Activated CD4-positive, alpha-beta T cell treated with anti-CD3 and anti-CD28 coated beads, Interleukin-2, amount 50 U/mL, for 24 hours (primary cell): Measurements from ENCODE around the gene SDHB.

Source experiments
- DNase-seq, 2 donors: peaks; one replicate each; pipeline ENCODE4 v3.0.0-alpha.2; 2020; ENCODE audit warnings: low read depth in 1 of 2, low spot score in 1 of 2

The SDHB gene

DNA sequence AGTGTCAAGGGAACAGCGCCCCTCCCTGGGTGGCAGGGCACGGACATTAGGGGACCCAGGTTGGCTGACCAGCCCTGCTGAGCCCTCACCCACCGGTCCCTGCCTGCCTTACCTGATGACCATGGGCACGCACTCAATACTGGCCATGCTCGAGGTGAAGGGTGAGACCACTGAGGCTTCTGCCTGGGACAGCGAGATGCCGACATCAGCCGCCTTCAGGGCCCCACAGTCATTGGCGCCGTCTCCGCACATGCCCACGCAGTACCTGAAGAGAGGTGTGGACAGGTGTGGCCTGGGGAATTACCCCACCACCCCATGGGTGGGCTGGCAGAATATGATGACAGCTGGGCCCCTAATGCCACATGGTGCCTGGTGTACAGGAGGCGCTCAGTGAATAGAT is 65.6 kb downstream of the SDHB start:
- DNase-seq: no peak

DNA sequence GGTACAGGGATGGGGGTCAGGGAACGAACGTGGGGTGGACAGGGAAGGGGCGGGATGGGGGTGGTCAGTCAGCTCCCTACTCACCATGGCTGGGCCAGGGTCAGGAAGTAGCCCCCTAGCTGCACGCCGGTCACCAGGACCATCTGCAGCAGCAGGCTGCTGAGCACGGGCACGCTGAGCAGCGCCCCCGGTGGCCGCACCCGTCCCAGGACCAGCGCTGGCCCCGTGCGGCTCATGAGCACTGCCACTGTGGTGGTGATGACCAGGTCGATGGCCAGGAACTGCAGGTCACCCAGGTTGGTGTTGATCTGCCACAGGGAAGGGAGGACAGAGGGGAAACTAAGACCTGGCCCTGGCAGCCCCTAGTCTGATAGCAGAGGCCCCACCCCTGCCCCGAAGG is 66.9 kb downstream of the SDHB start:
- no peak for DNase-seq

DNA sequence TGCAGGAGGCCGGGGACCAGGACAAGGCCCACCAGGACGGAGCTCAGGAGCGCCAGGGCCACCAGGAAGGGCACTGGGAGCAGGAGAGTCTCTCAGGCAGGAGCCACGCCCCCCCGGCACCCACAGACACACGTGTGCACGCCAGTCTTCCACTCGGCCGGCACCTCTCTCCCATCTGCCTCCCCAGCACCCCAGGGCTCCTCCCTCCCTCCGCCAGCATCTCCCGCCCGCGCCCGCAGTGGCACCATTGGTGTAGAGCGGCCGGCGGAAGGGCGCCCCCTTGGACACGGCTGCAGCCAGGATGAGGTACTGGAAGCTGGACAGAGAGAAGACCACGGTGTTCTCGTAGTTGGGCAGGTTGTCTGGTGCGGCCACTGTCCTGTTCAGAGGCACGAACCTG is 67.3 kb downstream of the SDHB start:
- DNase-seq: no peak

DNA sequence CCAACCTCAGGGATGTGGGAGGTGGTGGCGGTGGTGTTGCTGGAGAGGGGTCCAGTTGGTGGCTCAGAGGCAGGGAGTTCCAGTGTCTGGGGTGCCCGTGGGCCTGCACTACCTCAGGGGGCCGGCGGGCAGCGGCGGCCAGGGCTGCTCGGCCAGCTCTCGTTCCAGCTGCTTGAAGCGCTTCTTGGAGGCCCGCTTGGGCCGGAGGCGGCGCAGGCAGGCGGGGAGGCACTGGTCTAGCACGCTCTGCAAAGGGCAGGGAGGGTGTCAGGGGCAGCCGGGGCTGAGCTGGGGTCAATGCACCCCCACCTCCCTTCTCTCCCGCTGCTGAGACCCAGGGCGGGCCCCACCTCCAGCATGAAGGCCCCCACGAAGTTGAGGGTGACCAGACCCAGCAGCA is 67.7 kb downstream of the SDHB start:
- DNase-seq: no peak

DNA sequence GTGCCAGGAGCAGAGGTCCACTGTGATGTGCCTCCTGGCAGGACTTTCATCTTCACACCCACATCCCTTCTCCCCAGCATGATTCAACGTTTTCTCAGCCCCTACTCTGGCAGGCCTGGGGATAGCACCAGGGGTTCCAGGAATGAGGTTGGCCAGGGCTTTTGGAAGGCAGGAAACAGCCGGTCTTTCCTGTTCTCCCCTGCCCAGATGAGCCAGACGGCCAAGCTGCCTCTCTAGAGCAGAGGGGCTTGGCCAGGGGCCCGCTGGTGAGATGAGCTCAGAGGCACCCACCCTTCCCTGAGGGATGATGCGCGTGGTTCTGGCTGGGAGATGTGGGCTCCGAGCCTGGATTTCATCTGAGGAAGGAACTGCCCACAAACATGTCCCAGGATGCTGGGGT is 69.1 kb downstream of the SDHB start:
- DNase-seq: no peak

DNA sequence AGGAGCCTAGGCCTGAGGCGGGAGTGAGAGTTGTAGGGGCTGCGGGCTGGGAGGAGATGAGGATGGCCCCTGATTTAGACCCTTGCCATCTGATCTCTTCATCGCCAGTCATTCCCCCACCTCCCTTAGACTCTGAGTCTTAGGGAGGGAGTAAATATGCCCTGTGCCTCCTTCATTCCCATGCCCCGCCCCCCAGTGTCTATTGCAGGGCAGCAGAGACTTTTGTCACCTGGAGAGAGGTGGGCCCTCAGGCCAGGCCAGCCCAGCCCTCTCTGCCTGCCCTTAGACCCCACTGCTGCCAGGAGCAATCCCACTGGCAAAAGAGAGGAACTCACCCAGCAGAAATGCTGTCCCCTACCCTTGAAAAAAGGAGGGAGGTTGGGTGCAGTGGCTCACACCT is 70.2 kb downstream of the SDHB start:
- no peak for DNase-seq

DNA sequence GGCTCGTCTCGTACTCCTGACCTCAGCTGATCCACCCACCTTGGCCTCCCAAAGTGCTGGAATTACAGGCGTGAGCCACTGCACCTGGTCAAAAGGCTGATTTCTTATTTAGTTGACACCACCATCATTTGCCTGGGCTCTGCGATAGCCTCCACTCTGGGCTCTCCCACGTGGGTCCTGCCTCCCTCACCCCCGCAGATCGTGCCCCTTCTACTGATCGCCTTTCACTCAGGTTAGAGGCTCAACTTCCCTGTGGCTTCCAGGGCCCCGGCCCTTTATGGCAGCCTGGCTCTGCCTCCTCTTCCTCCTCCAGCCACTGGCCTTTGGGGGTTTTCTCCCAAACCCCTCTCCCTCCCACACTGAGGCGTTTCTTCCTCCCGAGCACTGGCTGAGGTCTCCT is 70.9 kb downstream of the SDHB start:
- no peak for DNase-seq

DNA sequence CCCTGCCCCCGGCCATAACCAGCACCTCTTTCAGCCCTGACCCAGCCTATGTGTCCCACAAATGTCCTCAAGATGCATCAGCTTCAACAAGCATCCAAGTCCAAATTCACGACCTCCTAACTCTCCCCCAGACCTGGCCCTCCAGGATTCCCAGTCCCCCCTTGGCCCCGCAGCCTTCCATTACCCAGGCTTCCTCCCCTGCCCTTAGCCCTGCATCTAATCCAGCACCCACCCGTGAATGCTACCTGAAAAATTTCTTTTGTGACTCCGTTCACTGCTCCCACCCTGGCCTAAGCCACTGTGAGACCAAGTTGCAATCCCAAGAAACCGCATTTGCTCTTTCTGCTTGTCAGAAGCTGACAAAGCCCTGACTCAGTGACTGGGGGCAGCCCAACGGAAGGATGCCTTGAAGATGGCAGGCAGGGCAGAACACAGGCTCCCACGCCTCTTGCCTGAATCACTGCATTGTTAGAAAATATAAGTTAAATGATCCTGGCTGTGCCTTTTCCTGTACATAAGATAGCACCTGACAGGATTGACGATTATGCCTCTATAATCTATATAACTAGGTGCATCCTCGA is 72.5 kb downstream of the SDHB start:
- no peak for DNase-seq

DNA sequence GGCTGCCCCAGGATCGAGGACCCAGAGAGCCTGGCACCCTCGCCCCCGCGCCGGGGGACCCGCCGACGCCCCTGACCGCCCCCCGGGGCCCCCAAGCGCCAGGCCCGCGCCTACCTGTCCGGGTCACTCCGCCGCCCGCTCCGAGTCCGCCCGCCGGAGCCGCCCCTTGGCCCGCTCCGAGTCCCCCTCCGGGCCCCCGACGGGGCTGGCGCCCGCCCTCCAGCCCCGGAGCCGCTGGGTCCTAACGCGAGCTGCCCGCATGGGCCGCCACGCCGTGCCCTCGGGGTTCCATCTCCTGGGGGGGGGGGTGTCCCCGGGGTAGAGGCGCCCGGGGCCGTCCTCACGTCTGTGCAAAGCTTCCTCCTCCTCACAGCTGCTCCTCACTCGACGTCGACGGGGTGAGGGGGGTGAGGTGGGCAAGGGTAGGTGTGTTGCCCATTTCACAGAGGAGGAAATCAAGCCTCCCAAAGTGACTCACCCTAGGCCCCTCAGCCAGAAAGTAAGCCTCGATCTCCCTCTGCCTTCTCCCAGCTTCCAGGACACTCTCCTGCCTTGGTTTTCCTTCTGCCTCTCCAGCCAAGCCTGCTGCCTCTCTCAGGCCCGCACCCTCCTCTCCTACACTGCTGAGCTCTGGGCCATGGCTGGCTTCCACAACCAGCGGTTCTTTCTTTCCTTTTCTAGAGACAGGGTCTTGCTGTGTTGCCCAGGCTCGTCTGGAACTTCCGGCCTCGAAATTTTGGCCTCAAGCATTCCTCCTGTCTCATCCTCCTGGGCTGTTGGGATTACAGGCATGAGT is 73.2 kb downstream of the SDHB start, which contains the start of gene MFAP2:
Gene MFAP2 (minus strand): TSS at position 148 of the 796 bp plus-strand sequence. CDS start 2,347 bp downstream, outside the sequence.
- DNase-seq: no peak

DNA sequence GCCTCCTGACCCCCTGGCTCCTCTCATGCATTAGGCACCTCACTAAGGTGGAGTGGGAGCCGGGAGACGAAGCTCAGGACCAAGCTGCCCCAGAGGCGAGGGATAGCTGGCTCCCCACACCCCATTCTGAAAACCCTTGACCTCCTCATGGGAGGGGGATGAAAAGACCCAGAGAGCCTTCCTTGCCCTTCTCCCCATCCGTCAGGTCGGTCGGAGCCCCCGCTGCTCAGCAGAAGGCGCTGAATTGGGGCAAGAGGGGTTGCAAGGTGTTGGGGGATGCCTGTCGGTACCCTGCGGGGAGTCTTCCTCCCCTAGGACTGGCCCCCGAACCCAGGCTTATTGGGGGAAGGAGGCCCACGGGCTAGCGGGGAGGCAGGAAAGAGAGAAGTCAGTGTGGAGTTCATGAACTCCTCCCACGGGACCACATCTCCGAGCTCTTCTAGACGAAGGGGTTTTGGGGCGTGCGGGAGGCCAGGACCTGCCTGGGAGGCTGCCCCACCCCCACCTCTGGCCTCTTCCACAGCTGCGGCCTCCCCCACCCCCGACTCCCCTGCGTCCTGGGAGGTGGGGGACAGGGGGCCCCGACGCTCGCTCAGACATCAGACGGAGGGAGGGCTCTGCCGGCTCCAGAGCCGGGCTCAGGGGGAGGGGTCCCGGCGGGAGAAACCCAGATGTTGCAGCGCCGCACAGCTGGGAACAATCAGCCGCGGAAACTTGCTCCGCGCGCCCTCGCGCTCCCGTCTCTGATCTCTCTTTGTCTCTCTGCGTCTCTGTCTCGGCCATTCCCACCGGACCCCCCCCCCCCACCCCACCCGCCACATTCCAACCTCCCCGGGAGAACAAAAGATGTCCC is 74.1 kb downstream of the SDHB start:
- DNase-seq: no peak

DNA sequence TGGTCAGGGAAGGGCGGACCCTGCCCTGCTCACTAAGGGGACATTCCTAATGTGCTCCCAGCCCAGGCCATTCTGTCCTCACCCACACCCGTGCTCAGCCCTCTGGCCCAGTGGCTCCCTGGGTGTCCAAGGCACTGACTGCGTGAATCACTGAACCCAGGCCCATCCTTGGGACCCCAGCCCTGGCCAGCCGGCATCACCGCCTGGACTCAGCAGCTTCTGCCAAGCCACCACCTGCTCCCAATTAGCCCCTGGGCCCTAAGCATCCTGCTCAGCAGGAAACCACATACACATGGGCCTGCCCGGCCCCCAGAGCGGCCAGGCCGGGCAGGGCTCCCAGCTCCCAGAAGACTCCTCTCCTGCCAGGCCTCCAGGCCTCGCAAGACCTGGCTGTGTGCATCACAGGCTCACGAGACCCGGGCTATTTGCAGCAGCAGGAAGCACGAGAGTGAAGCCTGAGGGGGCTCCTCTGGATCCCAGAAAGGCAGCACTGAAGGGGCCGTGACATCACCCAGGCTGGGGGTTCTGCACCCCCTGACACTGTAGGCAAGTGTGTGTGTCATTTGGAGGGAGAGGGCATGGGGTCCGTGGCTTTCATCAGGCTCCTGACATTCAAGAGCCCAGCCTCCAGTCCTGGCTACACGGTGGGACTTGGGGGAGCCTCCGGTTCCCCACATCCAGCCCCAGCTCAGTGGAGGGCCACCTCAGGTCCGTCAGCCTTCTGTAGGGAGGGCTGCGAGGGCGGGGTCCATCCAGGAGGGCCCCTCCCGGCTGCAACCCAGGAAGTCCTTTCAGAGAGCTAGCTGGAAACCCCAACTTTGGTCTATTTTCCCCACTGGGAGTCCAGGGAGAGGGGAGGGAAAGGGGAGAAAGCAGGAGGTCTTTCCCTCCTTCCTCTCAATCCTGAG is 75.0 kb downstream of the SDHB start:
- DNase-seq: no peak

DNA sequence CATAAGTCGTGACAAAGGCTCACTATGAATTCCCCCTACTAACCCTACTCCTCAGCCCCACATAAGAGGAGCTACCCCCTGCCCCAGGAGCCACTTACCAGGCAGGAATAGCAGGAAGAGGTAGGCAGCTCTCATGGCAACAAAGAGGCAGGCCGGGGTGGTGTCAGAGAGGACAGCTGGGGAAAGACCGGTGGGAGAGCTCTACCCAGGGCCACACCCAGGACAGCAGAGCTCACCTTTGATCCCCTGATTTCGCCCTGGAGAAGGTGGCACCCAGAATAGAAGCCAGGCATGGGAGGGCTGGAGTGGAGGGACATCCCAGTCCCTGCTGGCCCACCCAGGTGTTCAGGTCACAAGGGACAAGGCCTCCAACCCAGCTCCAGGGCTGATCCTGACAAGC is 75.7 kb downstream of the SDHB start:
- no peak for DNase-seq

DNA sequence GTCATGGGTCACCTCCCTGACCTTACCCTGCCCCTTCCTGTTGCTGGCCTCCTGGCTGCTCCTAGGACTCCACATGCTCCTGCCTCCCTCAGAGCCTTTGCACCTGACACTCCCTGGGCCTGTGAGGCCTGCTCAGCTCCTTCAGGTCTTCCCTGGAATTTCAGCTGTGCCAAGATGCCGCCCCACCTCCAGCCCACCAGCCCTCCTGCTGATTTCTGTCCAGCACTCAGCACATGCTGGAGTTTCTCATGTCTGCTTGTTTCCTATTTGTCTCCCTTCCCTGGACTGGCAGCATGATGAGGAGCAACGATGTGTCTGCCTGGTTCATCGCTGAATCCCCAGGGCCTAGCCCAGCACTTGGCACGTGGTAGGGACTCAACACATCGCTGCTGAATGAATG is 76.5 kb downstream of the SDHB start:
- no peak for DNase-seq

DNA sequence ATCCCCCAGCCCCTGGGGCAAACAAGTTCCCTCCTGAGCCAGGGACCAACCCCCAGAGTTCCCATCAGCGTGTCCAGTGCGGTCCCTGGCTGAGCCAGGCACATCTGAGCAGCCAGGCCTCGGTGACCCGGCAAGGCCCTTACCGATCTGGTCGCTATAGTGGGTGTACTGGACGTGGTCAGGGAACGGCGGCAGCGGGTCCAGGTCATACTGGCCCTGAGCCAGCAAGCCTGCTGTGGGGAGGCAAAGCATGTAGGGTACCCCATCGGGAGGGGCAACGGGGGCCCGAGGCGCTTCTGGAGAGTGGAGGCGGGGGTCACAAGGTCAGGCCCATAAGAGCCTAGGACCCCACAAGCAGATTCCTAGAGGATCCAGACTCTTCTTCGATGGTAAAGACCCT is 76.9 kb downstream of the SDHB start:
- no peak for DNase-seq

DNA sequence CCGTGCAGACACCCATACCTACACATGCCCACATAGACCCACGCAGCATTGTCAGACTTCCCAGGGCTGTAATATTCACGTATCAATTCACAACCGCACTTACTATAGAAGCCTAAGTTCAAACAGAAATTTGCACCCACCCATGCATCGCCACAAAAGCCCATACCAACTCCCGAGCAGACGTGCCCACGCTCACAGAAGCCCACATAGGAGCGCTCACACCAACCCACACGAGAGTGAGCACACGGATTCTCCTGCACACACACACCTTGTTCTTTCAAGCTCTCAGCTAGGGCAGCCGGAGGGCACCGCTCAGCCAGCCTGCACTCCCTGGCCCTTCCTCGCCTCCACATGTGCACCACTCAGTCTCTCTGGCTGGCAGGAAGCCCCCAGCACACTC is 78.0 kb downstream of the SDHB start:
- DNase-seq: no peak

DNA sequence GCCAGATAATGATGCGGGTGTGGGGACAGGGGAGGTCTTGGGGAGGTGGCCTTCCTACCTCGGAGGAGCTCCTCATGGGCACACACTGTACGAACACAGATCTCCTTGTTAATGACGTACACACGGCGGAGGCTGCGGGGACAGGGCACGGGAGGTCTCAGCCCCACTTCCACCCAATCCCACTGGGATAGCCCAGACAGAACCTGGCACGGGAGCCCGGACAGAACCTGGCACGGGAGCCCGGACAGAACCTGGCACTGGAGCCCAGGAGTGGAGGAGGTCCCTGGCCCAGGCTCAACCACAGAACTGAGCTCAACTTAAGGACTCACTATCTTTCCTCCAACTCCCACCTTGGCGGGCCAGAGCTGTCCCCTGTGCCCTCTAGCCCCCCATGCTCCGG is 78.6 kb downstream of the SDHB start:
- DNase-seq: no peak

DNA sequence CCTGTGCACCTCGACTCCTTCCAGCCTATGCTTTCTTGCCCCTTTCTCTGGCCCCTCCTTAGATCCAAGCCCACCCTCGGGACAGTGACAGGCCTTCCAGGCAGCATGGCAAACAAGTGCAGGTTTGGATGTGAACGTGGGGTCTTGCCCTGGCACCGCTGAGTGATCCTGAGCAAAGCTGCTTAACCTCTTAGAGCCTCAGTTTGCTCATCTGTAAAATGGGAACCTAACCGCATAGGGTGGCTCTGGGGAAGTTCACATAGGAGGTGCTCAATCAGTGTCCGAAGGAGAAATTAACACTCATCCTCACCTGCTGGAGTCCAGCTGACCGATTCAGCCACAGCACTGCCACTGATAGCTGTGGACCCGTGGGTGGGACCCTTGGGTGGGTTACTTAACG is 80.6 kb downstream of the SDHB start:
- DNase-seq: no peak

DNA sequence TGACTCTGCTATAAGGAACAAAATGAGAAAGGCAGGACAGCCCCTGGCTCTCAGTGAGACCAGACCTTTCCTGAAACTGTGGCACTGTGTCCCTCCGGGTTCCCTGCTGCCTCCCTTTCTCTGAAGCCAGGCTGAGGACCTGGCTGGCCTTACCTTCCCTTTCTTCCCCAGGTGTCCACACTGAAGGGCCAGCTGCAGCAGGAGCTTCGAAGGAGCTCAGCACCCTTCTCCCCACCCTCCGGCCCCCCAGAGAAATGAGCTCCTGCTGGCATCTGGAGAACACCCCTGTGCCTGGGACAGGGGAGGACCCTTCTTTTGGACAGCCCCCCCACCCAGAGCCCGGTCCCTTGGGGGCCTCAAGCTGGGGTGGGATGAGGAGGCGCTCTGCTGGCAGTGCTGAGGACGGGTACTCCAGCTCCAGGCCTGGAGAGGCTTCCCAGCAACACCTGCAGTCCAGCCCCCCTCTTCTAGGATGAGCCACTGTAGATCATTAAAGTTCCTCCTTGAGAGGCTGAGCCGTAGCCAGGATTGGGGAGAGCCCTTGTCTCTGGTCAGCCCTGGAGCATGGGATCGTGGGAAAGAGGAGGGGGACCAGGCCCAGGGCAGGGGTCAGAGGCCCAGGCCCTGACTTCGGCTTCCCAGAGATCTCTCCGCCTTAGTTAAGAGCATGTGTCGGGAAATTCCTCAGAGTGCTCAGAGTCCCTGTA is 81.5 kb downstream of the SDHB start:
- DNase-seq: no peak

DNA sequence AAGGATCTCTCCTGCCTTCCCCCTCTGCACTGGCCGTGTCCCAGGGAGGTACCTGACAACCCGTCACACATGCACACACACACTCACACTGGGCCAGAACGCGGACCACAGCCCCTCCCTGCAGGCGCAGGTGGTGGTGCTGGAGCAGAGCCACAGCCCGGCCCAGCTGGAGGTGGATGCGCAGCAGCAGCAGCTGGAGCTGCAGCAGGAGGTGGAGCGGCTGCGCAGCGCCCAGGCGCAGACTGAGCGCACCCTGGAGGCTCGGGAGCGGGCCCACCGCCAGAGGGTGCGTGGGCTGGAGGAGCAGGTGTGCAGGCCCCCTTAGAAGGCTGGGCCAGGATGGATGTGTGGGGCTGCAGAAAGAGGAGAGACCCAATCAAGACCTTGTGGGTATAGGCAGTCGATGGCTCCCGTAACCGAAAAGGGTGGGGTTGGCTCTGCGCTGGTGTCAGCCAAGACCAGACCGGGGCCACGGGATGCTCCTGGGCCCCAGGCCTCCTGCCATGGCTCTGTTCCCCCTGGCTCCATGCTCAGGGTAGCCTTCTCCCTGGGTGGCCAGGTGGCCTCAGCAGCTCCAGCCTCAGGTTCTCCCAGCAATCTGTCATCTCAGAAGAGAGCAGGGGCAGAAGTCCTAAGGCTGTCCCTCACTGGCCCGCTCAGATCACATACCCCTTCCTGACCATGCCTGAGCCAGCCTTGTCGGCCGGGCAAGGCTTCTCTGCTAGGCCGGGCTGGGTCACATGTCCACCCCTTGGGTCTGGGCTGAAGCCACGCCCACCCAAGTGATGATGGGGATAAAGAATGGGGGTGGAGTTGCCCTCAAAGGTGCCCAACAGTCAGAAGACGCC is 82.3 kb downstream of the SDHB start:
- no peak for DNase-seq
